PC-9 (cell line): Measurements from ENCODE around the gene PICALM. TPM values are rescaled to one million over a fixed set of nuclear protein-coding genes. Genes with fewer than 3 reads are reported as not detected.

Experiments used
- BruUV-seq: library from RNA; stranded (reverse); fragments of 400-500 nt; replicated peaks from 2 replicates; lab custom pipeline; 2021; lab: Mats Ljungman, UMichigan
- CTCF ChIA-PET: fragments of 300-600 bp; sonication (Branson Sonifier 250); formaldehyde crosslinking; loops from one replicate; lab custom pipeline; 2022; ENCODE audit warnings: antibody characterized with exemption; lab: Charles Lee
- POLR2A ChIA-PET: fragments of 300-600 bp; sonication (Branson Sonifier 250); formaldehyde crosslinking; loops from one replicate; lab custom pipeline; 2022; ENCODE audit warnings: antibody characterized with exemption; ENCODE audit not compliant: unreplicated experiment; lab: Charles Lee
- DNase-seq, 2 experiments: peaks; one replicate each; pipeline versions ENCODE4 v3.0.0 to v3.0.0-alpha.2; 2015 to 2022; ENCODE audit warnings: mixed read lengths in 1 of 2
- H2AFZ ChIP-seq: fragments of 200-600 bp; sonication (generic); 2 replicates; pipeline ENCODE4 v1.8.1; 2017; ENCODE audit warnings: antibody characterized with exemption
- H3F3A ChIP-seq: fragments of 200-600 bp; sonication (generic); 2 replicates; pipeline ENCODE4 v1.8.1; 2017; ENCODE audit warnings: antibody characterized with exemption, mild to moderate bottlenecking, low read depth; ENCODE audit not compliant: insufficient read depth
- H3K27ac ChIP-seq: fragments of 200-600 bp; sonication (generic); 2 replicates; pipeline ENCODE4 v1.6.1; 2016; ENCODE audit warnings: mixed run types
- H3K27me3 ChIP-seq: fragments of 200-600 bp; sonication (generic); 2 replicates; pipeline ENCODE4 v1.6.1; 2016; ENCODE audit warnings: low read depth, mixed run types; ENCODE audit not compliant: insufficient read depth
- H3K36me3 ChIP-seq: fragments of 200-600 bp; sonication (generic); 2 replicates; pipeline ENCODE4 v1.6.1; 2016; ENCODE audit warnings: low read depth, mixed run types
- H3K4me1 ChIP-seq: fragments of 200-600 bp; sonication (generic); replicated peaks from 2 replicates; pipeline ENCODE4 v1.6.1; 2016; ENCODE audit warnings: mixed run types; ENCODE audit not compliant: insufficient read depth
- H3K4me2 ChIP-seq: fragments of 200-600 bp; sonication (generic); 2 replicates; pipeline ENCODE4 v1.6.1; 2017; ENCODE audit warnings: mixed run types
- H3K4me3 ChIP-seq: fragments of 200-600 bp; sonication (generic); 2 replicates; pipeline ENCODE4 v1.6.1; 2016; ENCODE audit warnings: mixed run types
- H3K79me2 ChIP-seq: fragments of 200-600 bp; sonication (generic); 2 replicates; pipeline ENCODE4 v1.6.1; 2017; ENCODE audit warnings: low read depth, mixed run types
- H3K9me2 ChIP-seq: fragments of 200-600 bp; sonication (generic); 2 replicates; pipeline ENCODE4 v1.8.1; 2017; ENCODE audit warnings: mild to moderate bottlenecking; ENCODE audit not compliant: insufficient read depth
- H3K9me3 ChIP-seq: fragments of 200-600 bp; sonication (generic); 2 replicates; pipeline ENCODE4 v1.8.1; 2016; ENCODE audit warnings: low read depth; ENCODE audit not compliant: insufficient read depth
- H4K20me1 ChIP-seq: fragments of 200-600 bp; sonication (generic); 2 replicates; pipeline ENCODE4 v1.8.1; 2017; ENCODE audit not compliant: insufficient read depth
- CTCF ChIP-seq: fragments of 200-600 bp; sonication (generic); conservative IDR thresholded peaks from 2 replicates; pipeline ENCODE4 v1.6.1; 2017; ENCODE audit warnings: mixed run types, antibody characterized with exemption, mild to moderate bottlenecking, moderate library complexity
- EZH2 ChIP-seq: fragments of 200-600 bp; sonication (generic); IDR thresholded peaks from 2 replicates; pipeline ENCODE4 v1.8.0; 2017; ENCODE audit warnings: antibody characterized with exemption, low read depth
- intact Hi-C: fragments of 100-400 bp; cut with micrococcal nuclease; formaldehyde crosslinking; loops from one replicate; pipeline ENCODE4 v1.10.0; 2022; ENCODE audit not compliant: unreplicated experiment
- total RNA-seq: library from RNA; stranded (reverse); gene quantifications from 2 replicates; pipeline ENCODE4 v1.2.3, GENCODE V29; 2021

PICALM gene
- total RNA-seq, 1 experiment from 2014 or later, result 116 TPM

GRCh38 chr11:86063536-86063935 is 5.3 kb downstream of the PICALM start:
- peaks cover 40% of the 10 kb centered on the region for H3K4me1 ChIP-seq
- peak overlapping the region; percentile 97 for H3K4me2 ChIP-seq
- CTCF ChIA-PET, result no interaction called here
- peak in 1 of 2 experiments; percentile 75 for DNase-seq
- TF ChIP-seq CTCF (no peak), EZH2 (no peak)
- intact Hi-C loops, result no loop called here
- H3K36me3 ChIP-seq, result no peaks in the 10 kb centered on the region
- no peaks in the 10 kb centered on the region for H3K27me3 ChIP-seq
- peaks cover 84% of the 10 kb centered on the region for H4K20me1 ChIP-seq
- no peaks in the 10 kb centered on the region for H3K9me2 ChIP-seq
- peak overlapping the region; percentile 17; the same call in 1 of the 2 replicates for H3K4me3 ChIP-seq
- 0 out of 2 replicates have a peak, but pooled peaks cover 14% of the 10 kb centered on the region for H3F3A ChIP-seq
- no peak overlapping the region for H2AFZ ChIP-seq
- peaks cover 5% of the 10 kb centered on the region; the same call in 1 of the 2 replicates for H3K9me3 ChIP-seq
- H3K27ac ChIP-seq, result peak overlapping the region; percentile 30; the same call in 1 of the 2 replicates
- peaks cover 100% of the 10 kb centered on the region for H3K79me2 ChIP-seq
- no TSS peak for BruUV-seq
- POLR2A ChIA-PET, result no interaction called here

GRCh38 chr11:86062719-86063118 is 6.2 kb downstream of the PICALM start:
- Histone ChIP-seq H3K4me1 (peaks cover 40% of the 10 kb centered on the region), H3K4me3 (no peak overlapping the region), H3K9me2 (no peaks in the 10 kb centered on the region), H4K20me1 (peaks cover 85% of the 10 kb centered on the region), H3K79me2 (peaks cover 100% of the 10 kb centered on the region), H3K4me2 (peak overlapping the region; percentile 97; the same call in 1 of the 2 replicates), H3K27me3 (no peaks in the 10 kb centered on the region), H3K36me3 (no peaks in the 10 kb centered on the region), H2AFZ (no peak overlapping the region), H3F3A (0 out of 2 replicates have a peak, but pooled peaks cover 14% of the 10 kb centered on the region), H3K27ac (no peak overlapping the region), H3K9me3 (peaks cover 5% of the 10 kb centered on the region; the same call in 1 of the 2 replicates)
- DNase-seq, result no peak
- CTCF ChIA-PET, result no interaction called here
- POLR2A ChIA-PET, result no interaction called here
- BruUV-seq, result no TSS peak
- TF ChIP-seq CTCF (no peak), EZH2 (no peak)
- intact Hi-C loops, result no loop called here

DNA sequence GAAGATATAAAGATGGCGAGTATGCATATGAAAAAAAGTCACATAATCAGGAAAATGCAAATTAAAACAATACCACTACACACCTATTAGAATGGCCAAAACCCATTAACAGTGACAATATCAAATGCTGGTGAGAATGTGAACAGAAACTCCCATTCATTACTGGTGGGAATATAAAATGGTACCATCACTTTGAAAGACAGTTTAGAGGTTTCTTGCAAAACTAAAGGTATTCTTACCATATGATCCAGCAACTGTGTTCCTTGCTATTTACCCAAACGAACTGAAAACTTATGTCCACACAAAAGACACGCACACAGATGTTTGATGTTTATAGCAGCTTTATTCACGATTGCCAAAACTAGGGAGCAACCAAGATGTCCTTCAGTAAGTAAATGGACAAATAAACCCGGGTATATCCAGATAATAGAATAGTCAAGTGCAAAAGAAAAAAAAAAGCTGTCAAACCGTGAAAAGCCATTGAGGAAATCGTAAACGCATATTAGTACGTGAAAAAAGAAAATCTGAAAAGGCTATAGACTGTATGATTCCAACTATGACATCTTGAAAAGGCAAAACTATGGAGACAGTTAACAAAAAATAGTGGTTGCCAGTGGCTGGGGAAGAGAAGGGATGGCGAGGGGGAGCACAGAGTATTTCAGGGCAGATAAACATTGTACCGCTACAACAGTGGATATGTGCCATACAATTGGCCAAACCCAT is 7.2 kb downstream of the PICALM start:
- intact Hi-C loops, result no loop called here
- Histone ChIP-seq H3K9me2 (no peaks in the 10 kb centered on the region), H3K9me3 (peaks cover 5% of the 10 kb centered on the region), H3K4me3 (no peak overlapping the region), H3K4me2 (no peak overlapping the region), H3K79me2 (peaks cover 100% of the 10 kb centered on the region), H3K27ac (no peak overlapping the region), H3K36me3 (no peaks in the 10 kb centered on the region), H3K27me3 (no peaks in the 10 kb centered on the region), H2AFZ (no peak overlapping the region), H3F3A (0 out of 2 replicates have a peak, but pooled peaks cover 14% of the 10 kb centered on the region), H4K20me1 (peaks cover 81% of the 10 kb centered on the region), H3K4me1 (peaks cover 40% of the 10 kb centered on the region)
- CTCF ChIA-PET, result no interaction called here
- POLR2A ChIA-PET, result no interaction called here
- no peak for DNase-seq
- TF ChIP-seq CTCF (no peak), EZH2 (no peak)
- no TSS peak for BruUV-seq
